ENCODE measurements around the gene HS3ST4.

DNA sequence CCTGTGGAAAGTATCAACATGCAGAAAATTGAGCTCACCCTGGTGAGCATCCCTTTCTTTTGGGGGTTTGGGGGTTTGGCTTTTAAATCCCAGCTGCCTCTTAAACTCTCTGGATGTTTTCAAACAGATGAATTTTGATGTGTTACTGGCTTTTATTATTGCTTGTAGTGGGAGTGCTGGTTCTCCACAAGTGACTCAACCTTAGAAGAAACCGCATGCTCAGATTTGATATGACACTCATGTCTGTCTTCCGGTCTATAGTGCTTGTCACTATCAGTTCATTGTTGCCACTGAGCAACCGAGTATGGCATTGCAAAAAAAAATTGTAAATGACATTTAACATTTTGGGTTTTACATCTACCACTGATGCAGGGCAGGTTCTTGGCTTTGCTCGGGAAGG is 104.5 kb downstream of the HS3ST4 start:
- TF ChIP-seq, protein P1, sequence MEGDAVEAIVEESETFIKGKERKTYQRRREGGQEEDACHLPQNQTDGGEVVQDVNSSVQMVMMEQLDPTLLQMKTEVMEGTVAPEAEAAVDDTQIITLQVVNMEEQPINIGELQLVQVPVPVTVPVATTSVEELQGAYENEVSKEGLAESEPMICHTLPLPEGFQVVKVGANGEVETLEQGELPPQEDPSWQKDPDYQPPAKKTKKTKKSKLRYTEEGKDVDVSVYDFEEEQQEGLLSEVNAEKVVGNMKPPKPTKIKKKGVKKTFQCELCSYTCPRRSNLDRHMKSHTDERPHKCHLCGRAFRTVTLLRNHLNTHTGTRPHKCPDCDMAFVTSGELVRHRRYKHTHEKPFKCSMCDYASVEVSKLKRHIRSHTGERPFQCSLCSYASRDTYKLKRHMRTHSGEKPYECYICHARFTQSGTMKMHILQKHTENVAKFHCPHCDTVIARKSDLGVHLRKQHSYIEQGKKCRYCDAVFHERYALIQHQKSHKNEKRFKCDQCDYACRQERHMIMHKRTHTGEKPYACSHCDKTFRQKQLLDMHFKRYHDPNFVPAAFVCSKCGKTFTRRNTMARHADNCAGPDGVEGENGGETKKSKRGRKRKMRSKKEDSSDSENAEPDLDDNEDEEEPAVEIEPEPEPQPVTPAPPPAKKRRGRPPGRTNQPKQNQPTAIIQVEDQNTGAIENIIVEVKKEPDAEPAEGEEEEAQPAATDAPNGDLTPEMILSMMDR (IDR thresholded peaks at IDR 0.05), result no peak
- TF ChIP-seq POLR2A (IDR thresholded peaks at IDR 0.05) (no peak), EP300 (IDR thresholded peaks at IDR 0.05) (no peak), POLR2AphosphoS5 (IDR thresholded peaks at IDR 0.05) (no peak)

All from stomach (tissue), 4 donors.